GM19467 (cell line): ENCODE measurements around the gene ZNF169.
"Not testable (repeated sequence)": the region's sequence is repeated elsewhere in the genome, so short reads cannot be mapped to it uniquely, and the experiment has no call there.

Experiments used
- ATAC-seq: cut with Tn5 transposase; IDR thresholded peaks from one replicate; pipeline ENCODE4 v1.9.1; 2021; ENCODE audit warnings: mild to moderate bottlenecking, moderate library complexity; ENCODE audit not compliant: unreplicated experiment

The ZNF169 gene

GRCh38 chr9:94259077-94259862 lies at the start of gene ZNF169:
Gene ZNF169, plus strand, starts transcription at chr9:94259298. Its CDS starts 19,515 bp downstream, at chr9:94278813.
- peak; percentile 100 for ATAC-seq

- ATAC-seq: no peak
Measured at GRCh38 chr9:94210616-94211603, 48.2 kb upstream of the ZNF169 start.

GRCh38 chr9:94212091-94212490 lies 47.0 kb upstream of the ZNF169 start:
- no peak for ATAC-seq

DNA sequence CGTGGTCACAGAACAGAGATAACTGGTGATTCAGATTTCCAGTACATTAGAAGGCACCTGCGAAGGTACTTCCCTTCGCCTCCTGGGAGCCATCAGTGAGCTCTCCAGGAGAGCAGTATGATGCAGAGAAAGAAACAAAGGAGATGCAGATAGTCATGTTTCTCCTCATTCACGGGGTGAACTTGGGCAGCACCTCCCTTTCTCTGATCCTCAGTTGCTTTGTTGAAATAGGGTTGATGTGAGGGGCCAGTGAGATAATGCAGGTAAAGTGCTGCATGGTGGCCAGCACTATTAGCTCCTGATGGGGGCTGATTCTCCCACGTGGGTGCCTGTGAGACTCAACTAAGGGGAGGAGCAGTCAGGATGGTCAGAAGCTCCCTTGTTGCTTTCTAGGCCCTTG lies 46.6 kb upstream of the ZNF169 start:
- no peak for ATAC-seq

GRCh38 chr9:94213511-94214124 lies 45.5 kb upstream of the ZNF169 start:
- ATAC-seq: no peak

DNA sequence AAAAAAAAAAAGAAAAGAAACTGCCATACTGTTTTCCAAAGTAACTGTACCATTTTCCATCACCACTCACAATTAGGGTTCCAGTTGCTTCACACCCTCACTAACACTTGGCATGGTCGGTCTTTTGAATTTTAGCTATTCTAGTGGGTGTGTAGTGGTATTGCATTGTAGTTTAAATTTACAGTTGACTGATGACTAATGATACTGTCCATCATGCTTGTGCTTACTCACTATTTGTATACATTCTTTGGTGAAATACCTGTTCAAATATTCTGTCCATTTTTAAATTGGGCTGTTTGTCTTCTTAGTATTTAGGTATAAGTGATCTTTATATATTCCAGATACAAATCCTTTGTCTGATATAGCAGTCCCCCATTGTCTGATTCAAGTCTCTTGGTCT lies 36.2 kb upstream of the ZNF169 start:
- ATAC-seq: no peak

- ATAC-seq: not testable (repeated sequence)
Measured at GRCh38 chr9:94225413-94225812, 33.7 kb upstream of the ZNF169 start.

DNA sequence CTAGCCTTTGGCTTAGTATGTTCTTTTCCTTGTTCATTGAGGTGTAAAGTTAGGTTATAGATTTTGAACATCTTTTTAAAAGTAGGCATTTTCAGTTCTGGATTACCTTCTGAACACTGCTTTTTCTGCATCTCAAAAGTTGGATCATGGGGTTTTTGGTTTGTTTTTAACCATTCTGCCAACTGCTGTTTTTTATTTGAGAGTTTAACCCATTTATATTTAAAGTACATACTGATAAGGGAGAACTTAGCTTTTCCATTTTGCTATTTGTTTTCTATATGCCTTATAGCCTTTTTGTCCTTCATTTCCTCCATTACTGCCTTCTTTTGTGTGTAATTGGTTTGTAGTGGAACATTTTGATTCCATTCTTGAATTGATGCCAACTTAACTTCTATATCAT lies 30.5 kb upstream of the ZNF169 start:
- no peak for ATAC-seq

- no peak for ATAC-seq
Measured at GRCh38 chr9:94232428-94232827, 26.7 kb upstream of the ZNF169 start.

DNA sequence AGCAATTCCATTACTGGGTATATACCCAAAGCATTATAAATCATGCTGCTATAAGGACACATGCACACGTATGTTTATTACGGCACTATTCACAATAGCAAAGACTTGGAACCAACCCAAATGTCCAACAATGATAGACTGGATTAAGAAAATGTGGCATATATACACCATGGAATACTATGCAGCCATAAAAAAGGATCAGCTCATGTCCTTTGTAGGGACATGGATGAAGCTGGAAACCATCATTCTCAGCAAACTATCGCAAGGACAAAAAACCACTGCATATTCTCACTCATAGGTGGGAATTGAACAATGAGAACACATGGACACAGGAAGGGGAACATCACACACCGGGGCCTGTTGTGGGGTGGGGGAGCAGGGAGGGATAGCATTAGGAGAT lies 18.0 kb upstream of the ZNF169 start:
- ATAC-seq: not testable (repeated sequence)

GRCh38 chr9:94245651-94246050 lies 13.4 kb upstream of the ZNF169 start:
- ATAC-seq: no peak

DNA sequence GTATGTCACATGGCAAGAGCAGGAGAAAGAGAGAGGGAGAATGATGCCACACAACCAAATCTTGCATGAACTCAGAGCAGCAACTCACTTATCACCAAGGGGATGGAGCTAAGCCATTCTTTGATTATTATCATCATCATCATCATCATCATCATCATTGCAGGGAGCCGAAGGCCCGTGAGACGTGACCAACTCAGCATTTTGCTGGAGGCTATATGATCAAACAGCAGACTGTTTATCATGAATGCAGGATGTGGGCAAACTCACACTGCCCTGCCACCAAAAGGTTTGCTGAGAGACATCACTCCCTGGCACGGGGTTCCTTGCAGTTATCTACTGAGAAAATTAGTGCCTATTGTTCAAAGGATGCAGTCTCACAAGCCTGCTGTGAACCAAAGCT lies 8.6 kb upstream of the ZNF169 start:
- no peak for ATAC-seq

GRCh38 chr9:94256007-94256406 lies 3.1 kb upstream of the ZNF169 start:
- ATAC-seq: no peak

DNA sequence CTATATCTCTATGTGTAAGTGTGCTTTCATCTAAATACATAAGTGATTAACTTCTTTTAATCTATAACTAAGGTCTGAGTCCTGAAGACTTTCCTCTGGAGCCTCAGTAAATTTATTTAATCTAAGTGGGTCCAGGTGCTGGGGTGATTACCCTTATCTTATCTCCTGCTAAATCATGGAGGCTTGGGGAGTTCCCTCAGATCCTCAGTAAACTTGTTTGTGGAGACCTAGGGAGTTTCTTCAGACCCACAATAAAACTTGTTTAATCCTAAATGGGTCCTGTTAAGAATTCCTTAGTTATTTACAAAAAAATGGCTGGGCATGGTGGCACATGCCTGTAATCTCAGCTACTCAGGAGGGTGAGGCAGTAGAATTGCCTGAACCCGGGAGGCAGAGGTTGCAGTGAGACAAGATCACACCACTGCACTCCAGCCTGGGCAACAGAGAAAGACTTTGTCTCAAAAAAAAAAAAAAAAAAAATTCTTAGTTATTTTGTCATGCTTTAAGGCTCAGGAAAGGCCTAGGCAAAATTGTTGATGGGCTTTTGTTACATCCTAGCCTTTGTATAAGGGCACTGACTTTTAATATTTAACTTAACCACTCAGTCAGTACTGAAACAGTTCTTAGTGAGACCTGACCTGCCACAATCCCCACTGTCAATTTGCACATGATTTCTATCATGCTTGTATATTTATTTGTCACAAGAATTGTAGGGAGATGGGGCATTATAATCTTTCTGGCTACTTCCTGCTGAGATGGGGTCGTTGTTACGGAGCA lies 6.7 kb downstream of the ZNF169 start:
- ATAC-seq: not testable (repeated sequence)

- ATAC-seq: no peak
Measured at GRCh38 chr9:94269264-94269663, 10.2 kb downstream of the ZNF169 start.

DNA sequence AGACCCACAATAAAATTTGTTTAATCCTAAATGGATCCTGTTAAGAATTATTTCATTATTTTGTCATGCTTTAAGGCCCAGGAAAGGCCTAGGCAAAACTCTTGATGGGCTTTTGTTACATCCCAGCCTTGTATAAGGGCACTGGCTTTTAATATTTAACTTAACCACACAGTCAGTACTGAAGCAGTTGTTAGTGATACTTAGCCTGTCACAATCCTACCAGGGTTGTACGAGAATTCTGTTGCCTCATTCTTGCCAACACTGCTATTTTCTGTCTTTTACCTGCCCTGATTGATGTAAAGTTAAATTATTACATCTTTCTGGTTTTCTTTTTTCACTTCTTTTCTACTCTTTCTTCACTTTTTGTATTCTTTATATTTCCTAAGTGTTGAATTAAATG lies 10.9 kb downstream of the ZNF169 start:
- ATAC-seq: no peak

DNA sequence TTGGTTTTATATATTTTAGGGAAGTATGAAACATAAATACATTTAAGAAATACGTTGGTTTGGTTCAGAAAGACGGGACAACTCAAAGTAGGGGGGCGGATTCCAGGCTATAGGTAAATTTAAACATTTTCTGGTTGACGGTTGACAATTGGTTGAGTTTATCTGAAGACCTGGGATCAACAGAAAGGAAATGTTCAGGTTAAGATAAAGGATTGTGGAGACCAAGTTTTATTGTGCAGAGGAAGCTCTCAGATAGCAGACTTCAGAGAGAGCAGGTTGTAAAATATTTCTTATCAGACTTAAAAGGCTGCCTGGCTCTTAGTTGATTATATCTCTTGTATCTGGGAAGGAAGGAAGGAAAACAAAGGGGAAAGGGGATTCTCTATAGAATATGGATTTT lies 17.9 kb downstream of the ZNF169 start:
- not testable (repeated sequence) for ATAC-seq

- no peak for ATAC-seq
Measured at GRCh38 chr9:94277885-94278536, 18.9 kb downstream of the ZNF169 start.

DNA sequence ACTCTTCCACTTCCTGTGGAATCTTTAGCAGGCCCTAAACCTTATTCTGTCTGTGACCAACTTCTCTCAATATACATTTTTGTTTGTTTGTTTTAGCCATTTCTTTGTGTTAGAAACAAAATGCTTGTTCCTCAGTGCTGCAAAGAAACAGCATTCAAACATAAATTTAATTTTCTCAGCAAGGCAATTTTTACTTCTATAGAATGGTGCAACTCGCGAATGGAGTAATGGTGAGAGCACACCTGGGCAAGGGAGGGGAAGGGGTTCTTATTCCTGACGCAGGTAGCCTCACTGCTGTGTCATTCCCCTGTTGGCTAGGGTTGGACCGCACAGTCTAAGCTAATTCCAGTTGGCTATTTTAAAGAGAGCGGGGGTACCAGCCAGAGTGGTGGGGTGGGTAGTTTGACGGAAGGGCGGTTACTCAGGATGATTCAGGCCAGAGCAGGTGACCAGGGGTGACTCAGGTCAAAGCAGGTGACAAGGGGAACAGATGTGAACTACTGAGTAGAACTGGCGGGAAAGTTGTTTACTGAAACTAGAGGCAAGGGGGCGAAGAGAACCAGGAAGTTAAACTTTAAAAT lies 21.4 kb downstream of the ZNF169 start:
- ATAC-seq: no peak

DNA sequence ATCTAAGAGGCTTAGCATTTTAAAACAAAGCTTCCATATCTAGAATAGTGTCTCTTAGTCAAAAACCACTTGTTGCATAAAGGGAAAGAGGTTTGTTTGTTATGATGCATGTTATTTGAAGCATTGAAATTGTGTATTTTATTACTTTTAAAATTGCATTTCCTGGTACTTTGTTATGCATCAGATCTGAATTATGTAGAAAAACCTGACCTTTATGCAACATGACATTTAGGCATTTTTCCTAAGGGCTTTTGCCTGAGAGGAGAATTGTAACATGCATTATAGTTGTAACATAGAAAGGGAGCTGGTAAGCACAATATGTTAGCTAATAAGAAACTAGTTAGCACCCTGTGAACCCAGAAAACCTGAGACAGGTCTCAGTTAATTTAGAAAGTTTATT lies 22.0 kb downstream of the ZNF169 start:
- ATAC-seq: no peak
